MCF 10A (cell line): Measurements from ENCODE around the gene MBOAT7. TPM values are rescaled to one million over a fixed set of nuclear protein-coding genes. Genes with fewer than 3 reads are reported as not detected.
"Not testable (repeated sequence)": the region's sequence is repeated elsewhere in the genome, so short reads cannot be mapped to it uniquely, and the experiment has no call there.

ENCODE experiments used
- BruUV-seq: library from RNA; stranded (reverse); fragments of 400-500 nt; replicated peaks from 2 replicates; lab custom pipeline; 2021; lab: Mats Ljungman, UMichigan
- CTCF ChIA-PET: fragments of 300-600 bp; sonication (Branson Sonifier 250); formaldehyde crosslinking; extraction: SDS; loops from one replicate; lab custom pipeline; 2021; ENCODE audit warnings: antibody characterized with exemption, inconsistent platforms; lab: Yijun Ruan, JAX
- POLR2A ChIA-PET: fragments of 300-600, 350-650 bp; sonication (Branson Sonifier 250); formaldehyde crosslinking; extraction: SDS; loops from one replicate; lab custom pipeline; 2020; ENCODE audit warnings: antibody characterized with exemption, inconsistent platforms; lab: Yijun Ruan, JAX
- DNase-seq: peaks from one replicate; pipeline ENCODE4 v3.0.0-alpha.2; 2018; ENCODE audit not compliant: unreplicated experiment
- H3K27ac Mint-ChIP-seq: one replicate; pipeline ENCODE4 v1.8.0; 2022; ENCODE audit warnings: mild to moderate bottlenecking, low read depth, mixed read lengths; ENCODE audit not compliant: unreplicated experiment
- H3K27me3 Mint-ChIP-seq: one replicate; pipeline ENCODE4 v1.8.0; 2022; ENCODE audit warnings: mixed read lengths; ENCODE audit not compliant: insufficient read depth, unreplicated experiment
- H3K36me3 Mint-ChIP-seq: one replicate; pipeline ENCODE4 v1.8.0; 2022; ENCODE audit warnings: mild to moderate bottlenecking, moderate library complexity, mixed read lengths; ENCODE audit not compliant: insufficient read depth, unreplicated experiment
- H3K4me1 Mint-ChIP-seq: one replicate; pipeline ENCODE4 v1.8.0; 2022; ENCODE audit warnings: mixed read lengths; ENCODE audit not compliant: insufficient read depth, unreplicated experiment
- H3K4me3 Mint-ChIP-seq: one replicate; pipeline ENCODE4 v1.8.0; 2022; ENCODE audit warnings: mild to moderate bottlenecking, moderate library complexity, mixed read lengths; ENCODE audit not compliant: unreplicated experiment
- H3K9me3 Mint-ChIP-seq: one replicate; pipeline ENCODE4 v1.8.0; 2022; ENCODE audit warnings: mixed read lengths; ENCODE audit not compliant: unreplicated experiment
- intact Hi-C: fragments of 100-400 bp; cut with micrococcal nuclease; formaldehyde crosslinking; loops from 2 replicates; pipeline ENCODE4 v1.14.1; 2022
- total RNA-seq: library from RNA; stranded (reverse); gene quantifications from 2 replicates; pipeline ENCODE4 v1.2.3, GENCODE V29; 2022
- TF ChIP-seq, protein P1 (sequence below): fragments of 200-600 bp; IDR thresholded peaks from one replicate; pipeline ENCODE4 v1.8.0; 2022; ENCODE audit warnings: antibody characterized with exemption, mild to moderate bottlenecking; ENCODE audit not compliant: unreplicated experiment

MBOAT7 gene
- total RNA-seq, 1 experiment from 2014 or later, result 43.8 TPM

DNA sequence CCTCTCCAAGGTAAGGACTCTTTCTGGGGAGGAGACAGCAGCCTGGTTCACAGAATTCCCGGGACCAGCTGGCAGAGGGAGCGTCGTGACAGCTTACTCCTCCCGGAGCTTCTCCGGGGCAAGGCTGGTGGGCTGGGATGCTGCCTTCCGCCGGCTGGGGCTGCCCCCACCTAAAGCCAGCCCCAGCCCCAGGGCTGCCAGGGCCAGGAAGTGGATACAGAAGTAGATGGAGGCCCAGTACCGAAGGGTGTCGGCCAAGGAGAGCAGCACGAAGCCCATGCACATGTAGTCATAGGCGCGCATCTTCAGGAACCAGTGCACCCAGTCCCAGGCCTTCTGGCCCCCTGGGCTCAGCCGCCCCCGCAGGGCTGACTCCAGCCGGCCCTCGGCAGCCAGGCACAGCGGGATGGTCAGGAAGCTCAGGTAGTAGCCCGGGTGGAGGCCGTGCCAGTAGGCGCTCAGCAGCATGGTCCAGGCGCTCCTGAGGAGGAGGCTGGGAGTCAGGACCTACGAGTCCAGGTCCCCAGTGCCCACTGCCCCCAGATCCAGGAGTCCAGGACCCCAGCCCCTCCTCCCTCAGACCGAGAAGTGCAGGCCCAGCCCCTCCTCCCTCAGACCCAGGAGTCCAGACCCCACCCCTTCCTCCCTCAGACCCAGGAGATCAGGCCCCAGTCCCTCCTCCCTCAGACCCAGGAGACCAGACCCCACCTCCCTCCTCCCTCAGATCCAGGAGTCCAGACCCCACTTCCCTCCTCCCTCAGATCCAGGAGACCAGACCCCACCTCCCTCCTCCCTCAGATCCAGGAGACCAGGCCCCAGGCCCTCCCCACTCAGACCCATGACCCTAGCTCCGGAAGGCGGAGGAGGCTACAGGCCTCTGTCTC lies 15.2 kb downstream of the MBOAT7 start:
- BruUV-seq, result no TSS peak
- peaks cover 6% of the 10 kb centered on the region for H3K4me1 Mint-ChIP-seq
- TF ChIP-seq, protein P1, sequence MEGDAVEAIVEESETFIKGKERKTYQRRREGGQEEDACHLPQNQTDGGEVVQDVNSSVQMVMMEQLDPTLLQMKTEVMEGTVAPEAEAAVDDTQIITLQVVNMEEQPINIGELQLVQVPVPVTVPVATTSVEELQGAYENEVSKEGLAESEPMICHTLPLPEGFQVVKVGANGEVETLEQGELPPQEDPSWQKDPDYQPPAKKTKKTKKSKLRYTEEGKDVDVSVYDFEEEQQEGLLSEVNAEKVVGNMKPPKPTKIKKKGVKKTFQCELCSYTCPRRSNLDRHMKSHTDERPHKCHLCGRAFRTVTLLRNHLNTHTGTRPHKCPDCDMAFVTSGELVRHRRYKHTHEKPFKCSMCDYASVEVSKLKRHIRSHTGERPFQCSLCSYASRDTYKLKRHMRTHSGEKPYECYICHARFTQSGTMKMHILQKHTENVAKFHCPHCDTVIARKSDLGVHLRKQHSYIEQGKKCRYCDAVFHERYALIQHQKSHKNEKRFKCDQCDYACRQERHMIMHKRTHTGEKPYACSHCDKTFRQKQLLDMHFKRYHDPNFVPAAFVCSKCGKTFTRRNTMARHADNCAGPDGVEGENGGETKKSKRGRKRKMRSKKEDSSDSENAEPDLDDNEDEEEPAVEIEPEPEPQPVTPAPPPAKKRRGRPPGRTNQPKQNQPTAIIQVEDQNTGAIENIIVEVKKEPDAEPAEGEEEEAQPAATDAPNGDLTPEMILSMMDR, result no peak
- H3K27me3 Mint-ChIP-seq, result no peaks in the 10 kb centered on the region
- H3K4me3 Mint-ChIP-seq, result no peak overlapping the region
- H3K9me3 Mint-ChIP-seq, result no peaks in the 10 kb centered on the region
- intact Hi-C loops, result no loop called here
- ChIA-PET POLR2A (interaction anchor here (0.6 to 2.2 kb wide), 11 partner anchors 14 to 157 kb away, joined by 3 to 24 read pairs (median 6); partner anchors contain the start of genes CNOT3, LENG1, MBOAT7 and PRPF31), CTCF (interaction anchor here (1.0 to 2.2 kb wide), 7 partner anchors 9 to 264 kb away, joined by 3 to 11 read pairs (median 4); partner anchors contain the start of gene MBOAT7)
- no peak for DNase-seq
- peaks cover 33% of the 10 kb centered on the region for H3K36me3 Mint-ChIP-seq
- H3K27ac Mint-ChIP-seq, result peak overlapping the region; percentile 42

DNA sequence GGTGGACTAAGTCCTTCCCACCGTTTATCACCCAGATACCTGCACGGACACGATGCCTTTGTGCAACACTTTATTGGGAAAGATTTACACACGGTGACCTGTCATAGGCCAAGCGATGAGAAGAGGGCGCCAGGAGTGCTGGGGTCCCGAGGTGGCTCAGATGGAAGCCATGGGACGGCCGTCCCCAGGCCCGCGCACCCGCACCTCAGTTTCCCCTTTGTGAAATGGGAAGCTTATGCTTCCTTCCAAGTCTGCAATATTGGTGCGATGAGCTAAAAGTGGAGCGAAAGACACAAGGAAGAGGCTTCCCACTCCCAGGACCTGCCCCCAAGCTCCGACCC lies 16.1 kb downstream of the MBOAT7 start:
- CTCF ChIA-PET, result interaction anchor here (0.6 to 2.2 kb wide), 9 partner anchors 8 to 1467 kb away, joined by 3 to 11 read pairs (median 4); partner anchors contain the start of gene MBOAT7
- H3K27ac Mint-ChIP-seq, result no peak overlapping the region

DNA sequence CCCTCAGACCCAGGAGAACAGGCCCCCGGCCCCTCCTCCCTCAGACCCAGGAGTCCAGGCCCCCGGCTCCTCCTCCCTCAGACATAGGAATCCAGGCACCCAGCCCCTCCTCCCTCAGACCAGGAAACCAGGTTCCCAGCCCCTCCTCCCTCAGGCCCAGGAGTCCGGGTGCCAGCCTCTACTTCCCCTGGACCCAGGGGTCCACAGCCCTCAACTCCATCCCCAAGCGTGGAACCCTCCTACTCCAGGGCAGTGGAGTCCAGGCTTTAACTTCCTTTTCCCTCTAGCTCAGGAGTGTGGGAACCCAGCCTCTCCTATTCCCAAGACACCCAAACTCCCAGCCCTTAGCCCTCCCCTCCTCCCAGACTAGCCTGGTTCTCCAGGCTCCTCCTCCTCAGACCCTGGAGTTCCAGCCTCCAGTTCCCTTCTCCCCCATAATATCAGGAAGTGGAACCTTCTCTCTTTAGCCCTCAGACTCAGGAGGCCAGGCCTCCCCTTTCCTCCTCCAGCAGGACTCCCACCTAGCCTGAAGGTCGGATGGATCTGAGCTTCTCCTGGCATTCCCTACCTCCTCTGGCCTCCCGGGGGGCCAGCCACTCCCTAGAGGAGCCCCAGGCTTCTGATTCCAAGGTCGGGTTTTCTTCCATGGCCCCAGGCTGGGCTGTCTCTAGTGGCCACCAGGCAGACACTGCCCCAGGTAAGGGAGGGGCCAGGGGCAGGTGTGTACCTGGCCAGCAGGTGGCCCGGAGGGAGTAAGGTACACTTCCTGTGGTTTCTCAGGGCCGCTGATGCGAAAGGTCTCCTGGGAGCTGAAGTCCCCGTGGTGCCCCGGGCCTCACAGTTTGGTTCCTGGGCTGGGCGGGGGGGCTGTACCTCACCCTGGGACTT lies 16.7 kb downstream of the MBOAT7 start, which contains the start of gene TMC4:
TSS of gene TMC4 (minus strand) at position 690 of the 888 bp plus-strand sequence. CDS start at position 647, 43 bp downstream.
- no TSS peak for BruUV-seq
- peak within 1 kb of the TSS; percentile 85 for H3K27ac Mint-ChIP-seq
- no peaks in the 10 kb centered on the region for H3K9me3 Mint-ChIP-seq
- TF ChIP-seq, protein P1, result peak; percentile 33
- peak within 1 kb of the TSS; percentile 69 for H3K4me3 Mint-ChIP-seq
- peaks cover 23% of the 10 kb centered on the region for H3K36me3 Mint-ChIP-seq
- H3K4me1 Mint-ChIP-seq, result peaks cover 6% of the 10 kb centered on the region
- no peaks in the 10 kb centered on the region for H3K27me3 Mint-ChIP-seq
- intact Hi-C loops, result no loop called here
- ChIA-PET CTCF (interaction anchor here (0.6 to 2.2 kb wide), 12 partner anchors 7 to 1467 kb away, joined by 3 to 11 read pairs (median 3); partner anchors contain the start of gene MBOAT7), POLR2A (interaction anchor here (0.7 to 2.2 kb wide), 12 partner anchors 13 to 276 kb away, joined by 3 to 24 read pairs (median 5); partner anchors contain the start of genes CNOT3, LENG1, LENG8 and MBOAT7)
- peak; percentile 76 for DNase-seq

More for the DNA sequence above, 16.1 kb downstream of the MBOAT7 start:
- no peaks in the 10 kb centered on the region for H3K9me3 Mint-ChIP-seq
- peaks cover 6% of the 10 kb centered on the region for H3K4me1 Mint-ChIP-seq
- intact Hi-C loops, result no loop called here
- no peaks in the 10 kb centered on the region for H3K27me3 Mint-ChIP-seq
- POLR2A ChIA-PET, result interaction anchor here (0.6 to 2.2 kb wide), 12 partner anchors 14 to 276 kb away, joined by 3 to 24 read pairs (median 5); partner anchors contain the start of genes CNOT3, LENG1, LENG8 and MBOAT7
- H3K36me3 Mint-ChIP-seq, result peaks cover 29% of the 10 kb centered on the region
- no peak for DNase-seq
- TF ChIP-seq, protein P1, result peak; percentile 1
- H3K4me3 Mint-ChIP-seq, result no peak overlapping the region
- BruUV-seq, result no TSS peak

DNA sequence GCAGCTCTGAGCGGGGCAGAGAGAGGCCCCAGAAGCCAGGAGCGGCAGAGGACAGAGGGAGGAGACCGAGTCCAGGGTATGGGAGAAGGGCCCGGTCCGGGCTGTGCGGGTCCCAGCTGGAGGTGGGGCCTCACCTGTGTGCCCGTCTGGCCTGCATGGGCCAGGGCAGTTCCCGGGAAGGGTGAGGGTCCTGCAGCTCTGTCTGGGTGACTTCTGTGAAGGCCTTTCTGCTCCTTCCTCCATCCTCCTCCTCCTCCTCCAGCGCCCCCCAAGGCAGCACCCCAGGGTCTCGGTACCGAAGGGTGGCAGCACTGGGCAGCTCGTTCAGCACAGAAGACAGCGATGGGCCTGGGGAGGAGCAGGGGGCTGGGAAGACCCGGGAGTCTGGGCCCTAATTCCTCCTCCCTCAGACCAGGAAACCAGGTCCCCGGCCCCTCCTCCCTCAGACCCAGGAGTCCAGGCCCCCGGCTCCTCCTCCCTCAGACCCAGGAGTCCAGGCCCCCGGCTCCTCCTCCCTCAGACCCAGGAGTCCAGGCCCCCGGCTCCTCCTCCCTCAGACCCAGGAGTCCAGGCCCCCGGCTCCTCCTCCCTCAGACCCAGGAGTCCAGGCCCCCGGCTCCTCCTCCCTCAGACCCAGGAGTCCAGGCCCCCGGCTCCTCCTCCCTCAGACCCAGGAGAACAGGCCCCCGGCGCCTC lies 17.5 kb downstream of the MBOAT7 start:
- DNase-seq, result not testable (repeated sequence)

More for the DNA sequence above, 17.5 kb downstream of the MBOAT7 start:
- ChIA-PET CTCF (interaction anchor here (0.5 to 2.2 kb wide), 5 partner anchors 10 to 372 kb away, joined by 3 to 11 read pairs (median 4); partner anchors contain the start of gene LENG1), POLR2A (interaction anchor here (1.3 to 2.2 kb wide), 6 partner anchors 17 to 57 kb away, joined by 3 to 24 read pairs (median 11); partner anchors contain the start of genes CNOT3, MBOAT7, PRPF31 and RPS9)
- H3K27ac Mint-ChIP-seq, H3K27me3 Mint-ChIP-seq, intact Hi-C loops, H3K4me3 Mint-ChIP-seq, BruUV-seq, H3K9me3 Mint-ChIP-seq, H3K4me1 Mint-ChIP-seq: not testable (repeated sequence)
- H3K36me3 Mint-ChIP-seq, result peaks cover 16% of the 10 kb centered on the region
